Osteoblast (primary cell): ENCODE measurements around the gene SPATS2L. TPM values are rescaled to one million over a fixed set of nuclear protein-coding genes. Genes with fewer than 3 reads are reported as not detected.
A peak's percentile ranks its signal among the peaks of the same experiment; 100 is the strongest.

ENCODE experiments used
- DNase-seq: peaks from one replicate; pipeline ENCODE4 v3.0.0; 2011; ENCODE audit warnings: low spot score, mixed read lengths; ENCODE audit not compliant: insufficient read length; ENCODE audit errors: missing footprints
- H2AFZ ChIP-seq: 2 replicates; pipeline ENCODE4 v1.6.0; 2011; ENCODE audit warnings: mild to moderate bottlenecking, low read length
- H3K27ac ChIP-seq: 2 replicates; pipeline ENCODE4 v1.5.1; 2011; ENCODE audit warnings: mild to moderate bottlenecking, low read depth, low read length, moderate library complexity
- H3K27me3 ChIP-seq: 2 replicates; pipeline ENCODE4 v1.6.0; 2012; ENCODE audit warnings: mild to moderate bottlenecking, control low read depth, inconsistent platforms, low read length, moderate library complexity; ENCODE audit not compliant: insufficient read depth
- H3K36me3 ChIP-seq: 2 replicates; pipeline ENCODE4 v1.5.1; 2011; ENCODE audit warnings: mild to moderate bottlenecking, low read length, control low read depth, moderate library complexity; ENCODE audit not compliant: insufficient read depth
- H3K4me1 ChIP-seq: 2 replicates; pipeline ENCODE4 v1.5.1; 2011; ENCODE audit warnings: mild to moderate bottlenecking, low read length, control low read depth, moderate library complexity; ENCODE audit not compliant: insufficient read depth
- H3K4me2 ChIP-seq: 2 replicates; pipeline ENCODE4 v1.6.0; 2011; ENCODE audit warnings: mild to moderate bottlenecking, low read length; ENCODE audit not compliant: insufficient read depth
- H3K4me3 ChIP-seq: fragments of 200-600 bp; sonication (generic); 3 replicates; pipeline ENCODE4 v1.5.1; 2012; ENCODE audit warnings: mild to moderate bottlenecking, low read length, inconsistent platforms; ENCODE audit not compliant: insufficient read depth
- H3K79me2 ChIP-seq: 2 replicates; pipeline ENCODE4 v1.6.0; 2012; ENCODE audit warnings: mild to moderate bottlenecking, low read length, control low read depth, inconsistent platforms; ENCODE audit not compliant: insufficient read depth
- H3K9me3 ChIP-seq: 2 replicates; pipeline ENCODE4 v1.5.1; 2011; ENCODE audit warnings: low read depth, low read length, control low read depth
- H4K20me1 ChIP-seq: 2 replicates; pipeline ENCODE4 v1.6.0; 2012; ENCODE audit warnings: mild to moderate bottlenecking, low read length, control low read depth; ENCODE audit not compliant: insufficient read depth
- total RNA-seq: library from RNA; depleted of rRNA; stranded (reverse); fragments of >200 nt; gene quantifications from 2 replicates; pipeline ENCODE4 v1.2.3, GENCODE V29; 2012
- TF ChIP-seq, protein P1 (sequence below): IDR thresholded peaks from 2 replicates; pipeline ENCODE4 v1.5.1; 2011; ENCODE audit warnings: mild to moderate bottlenecking, low read depth, low read length, moderate library complexity; ENCODE audit errors: extremely low read depth

The SPATS2L gene
- total RNA-seq, 1 donor = 74.6 TPM

DNA sequence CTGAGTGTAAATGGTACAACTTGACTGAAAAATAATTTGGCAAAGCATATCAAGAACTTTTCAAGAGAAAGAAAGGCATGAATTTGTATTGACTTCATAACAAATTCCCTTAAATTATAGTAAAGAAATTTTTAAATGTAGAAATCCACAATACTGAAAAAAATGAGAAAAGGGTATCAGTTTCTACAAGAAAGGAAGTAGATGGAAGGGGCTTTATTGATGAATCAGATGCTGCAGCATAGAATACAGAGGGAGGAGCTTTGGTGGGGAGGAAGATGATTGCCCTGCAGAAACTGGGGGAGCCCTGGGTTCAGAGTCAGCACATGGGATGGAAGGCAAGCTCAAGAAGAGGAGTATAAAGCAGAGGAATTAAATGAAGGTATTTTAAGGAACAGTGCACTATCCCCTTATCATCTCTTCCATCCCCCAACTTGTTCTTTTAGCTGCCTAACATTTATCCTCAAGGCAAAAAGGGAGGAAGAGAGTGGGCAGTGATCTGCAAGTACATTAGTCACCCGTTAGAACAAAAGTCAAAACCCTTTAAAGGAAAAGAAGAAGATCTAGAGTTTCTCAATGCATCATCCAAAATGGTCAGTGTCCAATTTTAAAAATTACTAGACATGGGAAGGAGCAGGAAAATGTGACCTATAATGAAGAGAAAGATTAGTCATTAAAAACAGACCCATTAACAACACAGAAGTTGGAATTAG, 125.7 kb downstream of the SPATS2L start:
- Histone ChIP-seq H3K27me3 (no peaks in the 10 kb centered on the region), H2AFZ (no peak overlapping the region), H4K20me1 (no peaks in the 10 kb centered on the region), H3K79me2 (no peaks in the 10 kb centered on the region), H3K9me3 (no peaks in the 10 kb centered on the region), H3K27ac (no peak overlapping the region), H3K4me3 (no peak overlapping the region), H3K4me1 (peaks cover 14% of the 10 kb centered on the region), H3K36me3 (peaks cover 5% of the 10 kb centered on the region), H3K4me2 (peak overlapping the region; percentile 56)
- TF ChIP-seq, protein P1, sequence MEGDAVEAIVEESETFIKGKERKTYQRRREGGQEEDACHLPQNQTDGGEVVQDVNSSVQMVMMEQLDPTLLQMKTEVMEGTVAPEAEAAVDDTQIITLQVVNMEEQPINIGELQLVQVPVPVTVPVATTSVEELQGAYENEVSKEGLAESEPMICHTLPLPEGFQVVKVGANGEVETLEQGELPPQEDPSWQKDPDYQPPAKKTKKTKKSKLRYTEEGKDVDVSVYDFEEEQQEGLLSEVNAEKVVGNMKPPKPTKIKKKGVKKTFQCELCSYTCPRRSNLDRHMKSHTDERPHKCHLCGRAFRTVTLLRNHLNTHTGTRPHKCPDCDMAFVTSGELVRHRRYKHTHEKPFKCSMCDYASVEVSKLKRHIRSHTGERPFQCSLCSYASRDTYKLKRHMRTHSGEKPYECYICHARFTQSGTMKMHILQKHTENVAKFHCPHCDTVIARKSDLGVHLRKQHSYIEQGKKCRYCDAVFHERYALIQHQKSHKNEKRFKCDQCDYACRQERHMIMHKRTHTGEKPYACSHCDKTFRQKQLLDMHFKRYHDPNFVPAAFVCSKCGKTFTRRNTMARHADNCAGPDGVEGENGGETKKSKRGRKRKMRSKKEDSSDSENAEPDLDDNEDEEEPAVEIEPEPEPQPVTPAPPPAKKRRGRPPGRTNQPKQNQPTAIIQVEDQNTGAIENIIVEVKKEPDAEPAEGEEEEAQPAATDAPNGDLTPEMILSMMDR = no peak
- DNase-seq = no peak

DNA sequence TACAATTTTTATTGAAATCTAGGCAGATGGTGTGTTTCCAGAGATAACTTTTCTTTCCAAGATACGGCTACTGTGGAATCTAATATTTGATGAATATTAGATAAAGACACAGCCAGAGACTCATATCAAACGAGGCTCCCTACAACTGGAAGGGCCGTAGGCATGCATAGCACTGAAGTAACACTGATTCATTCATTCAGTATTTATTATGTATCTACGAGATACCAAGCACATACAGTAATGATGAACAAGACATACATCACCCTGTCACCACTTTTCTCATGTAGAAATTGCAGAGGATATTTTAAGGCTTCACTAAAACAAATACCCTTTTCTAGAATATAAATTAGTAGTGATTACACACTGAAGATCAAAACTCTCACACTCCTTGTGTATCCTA, 128.9 kb downstream of the SPATS2L start:
- Histone ChIP-seq H3K4me3 (no peak overlapping the region), H3K27me3 (no peaks in the 10 kb centered on the region), H3K36me3 (peaks cover 10% of the 10 kb centered on the region), H3K4me1 (peaks cover 22% of the 10 kb centered on the region), H4K20me1 (no peaks in the 10 kb centered on the region), H2AFZ (no peak overlapping the region), H3K9me3 (no peaks in the 10 kb centered on the region), H3K79me2 (no peaks in the 10 kb centered on the region), H3K4me2 (no peak overlapping the region), H3K27ac (peak overlapping the region; percentile 40)
- no peak for DNase-seq
- TF ChIP-seq, protein P1 = no peak

DNA sequence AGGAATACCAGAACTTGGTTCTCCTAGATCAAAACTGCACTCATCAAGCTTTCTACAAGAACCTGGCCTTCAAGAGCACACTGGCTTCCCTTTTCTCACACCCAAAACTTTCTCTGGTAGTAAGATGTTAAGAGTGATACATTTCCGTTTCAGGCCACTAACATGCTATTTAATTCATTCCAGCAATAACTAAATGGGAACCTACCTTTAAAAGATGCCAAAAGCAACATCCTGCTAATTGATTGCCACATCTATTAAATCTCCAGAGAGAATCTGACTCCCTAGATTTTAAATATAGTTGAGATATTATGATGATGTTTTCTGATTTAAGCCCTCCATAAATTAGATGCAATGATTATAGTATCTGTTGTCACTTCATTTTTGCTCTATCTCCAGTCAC, 131.8 kb downstream of the SPATS2L start:
- DNase-seq = no peak
- peak overlapping the region; percentile 29 for H3K27ac ChIP-seq
- no peak overlapping the region for H3K4me2 ChIP-seq
- H3K79me2 ChIP-seq = no peaks in the 10 kb centered on the region
- peaks cover 23% of the 10 kb centered on the region for H3K4me1 ChIP-seq
- peaks cover 26% of the 10 kb centered on the region for H3K36me3 ChIP-seq
- no peak overlapping the region for H3K4me3 ChIP-seq
- H3K9me3 ChIP-seq = no peaks in the 10 kb centered on the region
- no peaks in the 10 kb centered on the region for H4K20me1 ChIP-seq
- no peak overlapping the region for H2AFZ ChIP-seq
- H3K27me3 ChIP-seq = no peaks in the 10 kb centered on the region
- TF ChIP-seq, protein P1 = no peak

DNA sequence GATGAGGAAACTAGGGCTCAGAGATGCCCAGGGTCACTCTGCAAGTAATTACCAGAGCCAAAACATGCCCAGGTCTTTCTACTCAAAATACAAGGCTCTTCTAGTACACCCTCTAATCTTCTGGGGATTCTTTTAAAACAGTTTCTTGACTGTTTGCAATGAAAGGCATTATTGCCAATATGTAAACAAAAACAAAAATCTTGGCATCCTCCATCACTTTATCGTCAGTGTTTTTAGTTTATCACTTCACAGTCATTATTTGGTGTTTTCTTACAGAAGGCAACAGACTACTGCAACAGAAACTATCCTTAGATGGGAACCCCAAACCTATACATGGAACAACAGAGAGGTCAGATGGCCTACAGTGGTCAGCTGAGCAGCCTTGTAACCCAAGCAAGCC, 132.4 kb downstream of the SPATS2L start:
- Histone ChIP-seq H3K27ac (no peak overlapping the region), H2AFZ (no peak overlapping the region), H3K79me2 (no peaks in the 10 kb centered on the region), H3K9me3 (no peaks in the 10 kb centered on the region), H3K27me3 (no peaks in the 10 kb centered on the region), H3K36me3 (peaks cover 31% of the 10 kb centered on the region), H3K4me3 (no peak overlapping the region), H4K20me1 (no peaks in the 10 kb centered on the region), H3K4me1 (peaks cover 23% of the 10 kb centered on the region), H3K4me2 (no peak overlapping the region)
- no peak for DNase-seq
- TF ChIP-seq, protein P1 = no peak
